Measurements from ENCODE around the gene KPNA5.
"Not testable (repeated sequence)": the region's sequence is repeated elsewhere in the genome, so short reads cannot be mapped to it uniquely, and the experiment has no call there.

The KPNA5 gene

DNA sequence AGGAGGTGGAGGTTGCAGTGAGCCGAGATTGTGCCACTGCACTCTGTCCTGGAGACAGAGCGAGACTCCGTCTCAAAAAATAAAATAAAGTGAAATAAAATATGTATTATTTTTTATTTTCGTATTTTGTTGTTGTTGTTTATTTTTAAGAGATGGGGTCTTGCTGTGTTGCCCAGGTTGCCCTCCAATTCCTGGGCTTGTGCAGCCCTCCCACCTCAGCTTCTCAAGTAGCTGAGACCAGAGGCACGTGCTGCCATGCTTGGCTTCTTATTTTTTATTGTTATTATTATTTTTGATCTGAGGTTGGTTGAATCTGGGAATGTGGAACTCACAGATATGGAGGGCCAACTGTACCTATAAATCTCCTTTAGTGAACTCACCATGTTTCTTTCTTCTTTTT, 10.1 kb downstream of the KPNA5 start:
- ChIA-PET CTCF (no interaction called here), POLR2A (no interaction called here)
- no peak for DNase-seq (ENCODE audit: extremely low spot score)
- no peak for TF ChIP-seq CTBP1 (IDR thresholded peaks at IDR 0.05; ENCODE audit: borderline replicate concordance)
- TF ChIP-seq, protein P1, sequence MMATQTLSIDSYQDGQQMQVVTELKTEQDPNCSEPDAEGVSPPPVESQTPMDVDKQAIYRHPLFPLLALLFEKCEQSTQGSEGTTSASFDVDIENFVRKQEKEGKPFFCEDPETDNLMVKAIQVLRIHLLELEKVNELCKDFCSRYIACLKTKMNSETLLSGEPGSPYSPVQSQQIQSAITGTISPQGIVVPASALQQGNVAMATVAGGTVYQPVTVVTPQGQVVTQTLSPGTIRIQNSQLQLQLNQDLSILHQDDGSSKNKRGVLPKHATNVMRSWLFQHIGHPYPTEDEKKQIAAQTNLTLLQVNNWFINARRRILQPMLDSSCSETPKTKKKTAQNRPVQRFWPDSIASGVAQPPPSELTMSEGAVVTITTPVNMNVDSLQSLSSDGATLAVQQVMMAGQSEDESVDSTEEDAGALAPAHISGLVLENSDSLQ (IDR thresholded peaks at IDR 0.05), result no peak
- no peak for TF ChIP-seq LEF1 (IDR thresholded peaks at IDR 0.05; ENCODE audit: borderline replicate concordance)
- no peak for TF ChIP-seq FOXK2 (IDR thresholded peaks at IDR 0.05)
- TF ChIP-seq NFRKB (IDR thresholded peaks at IDR 0.05), result no peak
- TF ChIP-seq ZNF384 (IDR thresholded peaks at IDR 0.05), result no peak
- no peak for TF ChIP-seq L3MBTL2 (conservative IDR thresholded peaks at IDR 0.05)
- TF ChIP-seq BHLHE40 (IDR thresholded peaks at IDR 0.05; ENCODE audit: borderline replicate concordance), result no peak
- no peak for TF ChIP-seq ELF4 (IDR thresholded peaks at IDR 0.05)
- TF ChIP-seq SUZ12 (IDR thresholded peaks at IDR 0.05), result no peak
- no peak for TF ChIP-seq SP1 (IDR thresholded peaks at IDR 0.05)
- no peak for TF ChIP-seq ARNT (IDR thresholded peaks at IDR 0.05)
- TF ChIP-seq HDGF (IDR thresholded peaks at IDR 0.05; ENCODE audit: borderline replicate concordance), result no peak
- TF ChIP-seq FOXA1 (IDR thresholded peaks at IDR 0.05), result no peak
- TF ChIP-seq FOXM1 (IDR thresholded peaks at IDR 0.05; ENCODE audit: borderline replicate concordance), result no peak
- no peak for TF ChIP-seq TARDBP (IDR thresholded peaks at IDR 0.05)

DNA sequence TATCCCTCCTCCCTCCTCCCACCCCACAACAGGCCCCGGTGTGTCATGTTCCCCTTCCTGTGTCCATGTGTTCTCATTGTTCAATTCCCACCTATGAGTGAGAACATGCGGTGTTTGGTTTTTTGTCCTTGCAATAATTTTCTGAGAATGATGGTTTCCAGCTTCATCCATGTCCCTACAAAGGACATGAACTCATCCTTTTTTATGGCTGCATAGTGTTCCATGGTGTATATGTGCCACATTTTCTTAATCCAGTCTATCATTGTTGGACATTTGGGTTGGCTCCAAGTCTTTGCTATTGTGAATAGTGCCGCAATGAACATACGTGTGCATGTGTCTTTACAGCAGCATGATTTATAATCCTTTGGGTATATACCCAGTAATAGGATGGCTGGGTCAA, 11.9 kb downstream of the KPNA5 start:
- CTCF ChIA-PET; POLR2A ChIA-PET; DNase-seq (ENCODE audit: extremely low spot score): not testable (repeated sequence)

DNA sequence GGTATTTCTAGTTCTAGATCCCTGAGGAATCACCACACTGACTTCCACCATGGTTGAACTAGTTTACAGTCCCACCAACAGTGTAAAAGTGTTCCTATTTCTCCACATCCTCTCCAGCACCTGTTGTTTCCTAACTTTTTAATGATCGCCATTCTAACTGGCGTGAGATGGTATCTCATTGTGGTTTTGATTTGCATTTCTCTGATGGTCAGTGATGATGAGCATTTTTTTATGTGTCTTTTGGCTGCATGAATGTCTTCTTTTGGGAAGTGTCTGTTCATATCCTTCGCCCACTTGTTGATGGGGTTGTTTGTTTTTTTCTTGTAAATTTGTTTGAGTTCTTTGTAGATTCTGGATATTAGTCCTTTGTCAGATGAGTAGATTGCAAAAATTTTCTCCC, 12.3 kb downstream of the KPNA5 start:
- DNase-seq (ENCODE audit: extremely low spot score); POLR2A ChIA-PET; CTCF ChIA-PET: not testable (repeated sequence)

DNA sequence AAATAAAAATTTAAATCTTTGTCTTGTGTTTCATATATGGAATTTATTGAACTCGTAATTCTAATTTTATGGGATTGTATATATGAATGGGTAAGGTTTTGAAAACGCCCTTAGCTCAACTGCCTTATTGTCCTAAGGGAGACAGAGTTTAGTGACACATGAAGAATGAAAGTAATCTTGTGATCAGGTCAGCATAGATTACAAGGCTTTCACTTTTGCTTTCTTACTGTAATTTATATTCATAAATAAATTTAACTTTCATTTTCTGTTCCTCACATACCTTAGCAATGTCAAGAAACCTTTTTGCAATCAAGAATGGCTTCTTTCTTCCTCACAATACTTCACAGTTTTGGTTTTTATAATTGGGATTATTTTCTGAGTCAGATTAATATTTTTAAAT, 14.4 kb downstream of the KPNA5 start:
- no peak for DNase-seq (ENCODE audit: extremely low spot score)
- CTCF ChIA-PET, result no interaction called here
- POLR2A ChIA-PET, result no interaction called here
- TF ChIP-seq TARDBP (IDR thresholded peaks at IDR 0.05) (no peak), ZNF384 (IDR thresholded peaks at IDR 0.05) (no peak), HDGF (IDR thresholded peaks at IDR 0.05; ENCODE audit: borderline replicate concordance) (no peak), FOXK2 (IDR thresholded peaks at IDR 0.05) (no peak), SUZ12 (IDR thresholded peaks at IDR 0.05) (no peak), L3MBTL2 (conservative IDR thresholded peaks at IDR 0.05) (no peak), ELF4 (IDR thresholded peaks at IDR 0.05) (no peak), FOXM1 (IDR thresholded peaks at IDR 0.05; ENCODE audit: borderline replicate concordance) (no peak), BHLHE40 (IDR thresholded peaks at IDR 0.05; ENCODE audit: borderline replicate concordance) (no peak), NFRKB (IDR thresholded peaks at IDR 0.05) (no peak), ARNT (IDR thresholded peaks at IDR 0.05) (no peak)
- TF ChIP-seq, protein P1 (IDR thresholded peaks at IDR 0.05), result no peak

DNA sequence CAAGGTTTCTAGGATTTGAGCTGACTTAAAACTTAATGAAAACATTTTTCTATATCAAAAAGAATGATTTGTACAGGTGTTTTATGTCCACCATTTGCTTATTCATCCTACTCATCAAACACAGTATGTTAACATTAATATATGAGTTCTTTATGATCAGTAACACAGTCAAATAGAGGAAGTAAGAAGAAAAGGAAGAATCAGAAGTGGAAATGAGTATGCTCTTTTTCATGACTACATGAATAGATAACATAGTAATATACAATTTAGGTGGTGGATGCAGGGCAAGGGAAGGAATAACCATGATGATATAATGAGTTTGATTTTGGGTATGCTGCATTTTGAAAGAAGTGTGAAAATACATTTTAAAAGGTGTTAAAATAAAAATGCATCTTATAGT, 16.5 kb downstream of the KPNA5 start:
- CTCF ChIA-PET, result no interaction called here
- no peak for TF ChIP-seq FOXK2 (IDR thresholded peaks at IDR 0.05)
- no peak for TF ChIP-seq L3MBTL2 (conservative IDR thresholded peaks at IDR 0.05)
- TF ChIP-seq, protein P1 (IDR thresholded peaks at IDR 0.05), result no peak
- POLR2A ChIA-PET, result no interaction called here
- DNase-seq (ENCODE audit: extremely low spot score), result no peak

DNA sequence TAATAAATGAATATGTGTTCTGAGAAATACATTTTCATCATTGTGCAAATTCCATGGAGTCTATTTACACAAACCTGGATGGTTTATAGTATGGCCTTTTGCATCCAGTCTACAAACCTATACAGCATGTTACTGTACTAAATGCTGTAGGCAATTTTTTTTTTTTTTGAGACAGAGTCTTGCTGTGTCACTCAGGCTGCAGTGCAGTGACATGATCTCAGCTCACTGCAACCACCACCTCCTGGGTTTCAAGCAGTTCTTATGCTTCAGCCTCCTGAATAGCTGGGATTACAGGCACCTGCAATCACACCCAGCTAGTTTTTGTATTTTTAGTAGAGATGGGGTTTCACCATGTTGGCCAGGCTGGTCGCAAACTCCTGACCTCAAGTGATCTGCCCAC, 22.9 kb downstream of the KPNA5 start:
- POLR2A ChIA-PET; CTCF ChIA-PET; DNase-seq (ENCODE audit: extremely low spot score): not testable (repeated sequence)
- TF ChIP-seq, protein P1 (IDR thresholded peaks at IDR 0.05), result peak; percentile 90
- TF ChIP-seq ZNF384 (IDR thresholded peaks at IDR 0.05), result peak; percentile 88

DNA sequence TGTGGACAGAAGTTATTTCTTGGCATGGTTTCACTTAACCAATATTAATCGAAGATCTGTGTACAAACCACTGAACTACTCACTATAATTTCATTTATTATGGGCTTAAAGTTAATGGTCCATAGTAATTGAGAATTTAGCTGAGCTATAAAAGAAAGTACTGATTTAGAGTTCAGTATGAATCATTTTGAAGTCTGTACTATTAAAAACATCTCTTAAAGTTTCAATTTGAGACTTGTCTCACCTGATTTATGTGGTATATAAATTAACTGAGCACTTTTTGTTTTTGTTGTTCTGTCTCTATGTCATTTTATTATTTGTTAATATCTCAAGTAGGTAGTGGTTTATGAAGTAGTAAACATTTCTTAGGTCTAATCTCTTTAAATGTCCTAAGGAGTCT, 24.9 kb downstream of the KPNA5 start:
- CTCF ChIA-PET, result no interaction called here
- TF ChIP-seq SUZ12 (IDR thresholded peaks at IDR 0.05) (no peak), SP1 (IDR thresholded peaks at IDR 0.05) (no peak), FOXA1 (IDR thresholded peaks at IDR 0.05) (peak; percentile 10; the same call in 1 of the 2 replicates), HDGF (IDR thresholded peaks at IDR 0.05; ENCODE audit: borderline replicate concordance) (no peak), LEF1 (IDR thresholded peaks at IDR 0.05; ENCODE audit: borderline replicate concordance) (peak; percentile 94; the same call in 1 of the 2 replicates), BHLHE40 (IDR thresholded peaks at IDR 0.05; ENCODE audit: borderline replicate concordance) (no peak), TARDBP (IDR thresholded peaks at IDR 0.05) (no peak), L3MBTL2 (conservative IDR thresholded peaks at IDR 0.05) (no peak), FOXM1 (IDR thresholded peaks at IDR 0.05; ENCODE audit: borderline replicate concordance) (no peak), ELF4 (IDR thresholded peaks at IDR 0.05) (no peak), NFRKB (IDR thresholded peaks at IDR 0.05) (no peak), ZNF384 (IDR thresholded peaks at IDR 0.05) (peak; percentile 46; the same call in 1 of the 2 replicates), FOXK2 (IDR thresholded peaks at IDR 0.05) (no peak), CTBP1 (IDR thresholded peaks at IDR 0.05; ENCODE audit: borderline replicate concordance) (peak; percentile 96), ARNT (IDR thresholded peaks at IDR 0.05) (0 out of 2 replicates have a peak, but pooled peaks have one; percentile 4)
- TF ChIP-seq, protein P1 (IDR thresholded peaks at IDR 0.05), result peak; percentile 97
- DNase-seq (ENCODE audit: extremely low spot score), result no peak
- POLR2A ChIA-PET, result no interaction called here

Measured in HEK293T (cell line).